Gastrocnemius medialis (tissue), 4 donors: ENCODE results near the gene AKAP7.

Source experiments
- POLR2A ChIP-seq, 2 donors: fragments of 450-650 bp; IDR thresholded peaks; one replicate each; pipeline ENCODE4 v1.6.1; 2017; ENCODE audit warnings: antibody characterized with exemption in 2 of 2, mild to moderate bottlenecking in 2 of 2, moderate library complexity in 2 of 2
- TF ChIP-seq, protein P1 (sequence below), 5 experiments: fragments of 450-650 bp in 3 of 5; fragments of 200-600 bp in 2 of 5; sonication (generic) in 2 of 5; IDR thresholded peaks in 4 of 5; conservative IDR thresholded peaks in 1 of 5; 1 replicate in 4 of 5; 2 replicates in 1 of 5; pipeline ENCODE4 v1.5.1; 2016 to 2019; ENCODE audit warnings: antibody characterized with exemption in 5 of 5, mild to moderate bottlenecking in 3 of 5, moderate library complexity in 3 of 5

GRCh38 chr6:131183427-131184095, 48.3 kb downstream of the AKAP7 start:
- TF ChIP-seq POLR2A (IDR thresholded peaks at IDR 0.05): no peak
- TF ChIP-seq, protein P1, sequence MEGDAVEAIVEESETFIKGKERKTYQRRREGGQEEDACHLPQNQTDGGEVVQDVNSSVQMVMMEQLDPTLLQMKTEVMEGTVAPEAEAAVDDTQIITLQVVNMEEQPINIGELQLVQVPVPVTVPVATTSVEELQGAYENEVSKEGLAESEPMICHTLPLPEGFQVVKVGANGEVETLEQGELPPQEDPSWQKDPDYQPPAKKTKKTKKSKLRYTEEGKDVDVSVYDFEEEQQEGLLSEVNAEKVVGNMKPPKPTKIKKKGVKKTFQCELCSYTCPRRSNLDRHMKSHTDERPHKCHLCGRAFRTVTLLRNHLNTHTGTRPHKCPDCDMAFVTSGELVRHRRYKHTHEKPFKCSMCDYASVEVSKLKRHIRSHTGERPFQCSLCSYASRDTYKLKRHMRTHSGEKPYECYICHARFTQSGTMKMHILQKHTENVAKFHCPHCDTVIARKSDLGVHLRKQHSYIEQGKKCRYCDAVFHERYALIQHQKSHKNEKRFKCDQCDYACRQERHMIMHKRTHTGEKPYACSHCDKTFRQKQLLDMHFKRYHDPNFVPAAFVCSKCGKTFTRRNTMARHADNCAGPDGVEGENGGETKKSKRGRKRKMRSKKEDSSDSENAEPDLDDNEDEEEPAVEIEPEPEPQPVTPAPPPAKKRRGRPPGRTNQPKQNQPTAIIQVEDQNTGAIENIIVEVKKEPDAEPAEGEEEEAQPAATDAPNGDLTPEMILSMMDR (IDR thresholded peaks at IDR 0.05 in 4 of 5, conservative IDR thresholded peaks at IDR 0.05 in 1 of 5): no peak
